CD14-positive monocyte (primary cell): ENCODE data around the gene SIPA1L3. TPM values are rescaled to one million over a fixed set of nuclear protein-coding genes. Genes with fewer than 3 reads are reported as not detected.
A peak's percentile ranks its signal among the peaks of the same experiment; 100 is the strongest.

ENCODE experiments used
- DNase-seq, 3 donors: peaks; one replicate each; pipeline ENCODE4 v3.0.0-alpha.2; 2011 to 2022
- H2AFZ ChIP-seq: 2 replicates; pipeline ENCODE4 v1.6.0; 2012; ENCODE audit warnings: mild to moderate bottlenecking, low read depth, low read length, inconsistent platforms; ENCODE audit not compliant: insufficient read depth, poor library complexity, severe bottlenecking
- H3K27ac ChIP-seq, 2 donors: 1 replicate in 1 of 2; 2 replicates in 1 of 2; pipeline ENCODE4 v1.5.1; 2012 to 2013; ENCODE audit warnings: low read length in 2 of 2, control low read depth in 1 of 2, inconsistent platforms in 1 of 2, low read depth in 1 of 2, mild to moderate bottlenecking in 1 of 2
- H3K27me3 ChIP-seq, 2 donors: one replicate each; pipeline versions ENCODE4 v1.6.0 to v1.6.1; 2011 to 2013; ENCODE audit warnings: low read length in 2 of 2; ENCODE audit not compliant: control insufficient read depth in 2 of 2, insufficient read depth in 2 of 2
- H3K36me3 ChIP-seq, 2 donors: replicated peaks in 1 of 2; 1 replicate in 1 of 2; 2 replicates in 1 of 2; pipeline versions ENCODE4 v1.5.1 to v1.6.1; 2012 to 2013; ENCODE audit warnings: low read length in 2 of 2, control low read depth in 1 of 2, inconsistent platforms in 1 of 2, mild to moderate bottlenecking in 1 of 2; ENCODE audit not compliant: insufficient read depth in 2 of 2, control insufficient read depth in 1 of 2
- H3K4me1 ChIP-seq, 2 donors: 1 replicate in 1 of 2; 2 replicates in 1 of 2; pipeline versions ENCODE4 v1.5.1 to v1.6.1; 2012 to 2013; ENCODE audit warnings: low read length in 2 of 2, control low read depth in 1 of 2, inconsistent platforms in 1 of 2, mild to moderate bottlenecking in 1 of 2, moderate library complexity in 1 of 2; ENCODE audit not compliant: insufficient read depth in 2 of 2, control insufficient read depth in 1 of 2
- H3K4me2 ChIP-seq: replicated peaks from 2 replicates; pipeline ENCODE3; 2012; ENCODE audit warnings: low read length, moderate library complexity, mild to moderate bottlenecking; ENCODE audit not compliant: poor library complexity, severe bottlenecking; ENCODE audit errors: extremely low read depth
- H3K4me3 ChIP-seq, 3 experiments: fragments of 200-600 bp in 1 of 3; sonication (generic) in 1 of 3; replicated peaks in 1 of 3; 1 replicate in 2 of 3; 2 replicates in 1 of 3; pipeline ENCODE4 v1.5.1; 2011 to 2013; ENCODE audit warnings: low read length in 3 of 3, mild to moderate bottlenecking in 3 of 3, control low read depth in 2 of 3, low read depth in 2 of 3, inconsistent platforms in 1 of 3, moderate library complexity in 1 of 3
- H3K79me2 ChIP-seq: 2 replicates; pipeline ENCODE4 v1.6.0; 2012; ENCODE audit warnings: mild to moderate bottlenecking, control low read depth, inconsistent platforms, low read length, moderate library complexity; ENCODE audit not compliant: insufficient read depth
- H3K9ac ChIP-seq: 2 replicates; pipeline ENCODE4 v1.6.0; 2017; ENCODE audit warnings: low read length, mild to moderate bottlenecking; ENCODE audit not compliant: insufficient read depth, poor library complexity, severe bottlenecking
- H3K9me3 ChIP-seq, 2 donors: replicated peaks in 1 of 2; 1 replicate in 1 of 2; 2 replicates in 1 of 2; pipeline versions ENCODE4 v1.5.1 to v1.6.1; 2012 to 2013; ENCODE audit warnings: low read length in 2 of 2, control low read depth in 1 of 2; ENCODE audit not compliant: control insufficient read depth in 1 of 2, insufficient read depth in 1 of 2
- H4K20me1 ChIP-seq: 2 replicates; pipeline ENCODE4 v1.6.0; 2012; ENCODE audit warnings: mild to moderate bottlenecking, low read length, control low read depth, moderate library complexity; ENCODE audit not compliant: insufficient read depth
- H3K27ac Mint-ChIP-seq, 7 donors: one replicate each; pipeline ENCODE4 v1.8.0; 2020; ENCODE audit warnings: mild to moderate bottlenecking in 7 of 7, mixed read lengths in 7 of 7, moderate library complexity in 6 of 7, inconsistent platforms in 2 of 7
- H3K27me3 Mint-ChIP-seq, 3 donors: one replicate each; pipeline ENCODE4 v1.8.0; 2021 to 2022; ENCODE audit warnings: low read depth in 3 of 3, mild to moderate bottlenecking in 3 of 3, mixed read lengths in 3 of 3, moderate library complexity in 3 of 3, inconsistent platforms in 1 of 3
- H3K36me3 Mint-ChIP-seq, 2 donors: one replicate each; pipeline ENCODE4 v1.8.0; 2020; ENCODE audit warnings: mixed read lengths in 2 of 2, inconsistent platforms in 1 of 2, mild to moderate bottlenecking in 1 of 2
- H3K4me1 Mint-ChIP-seq: one replicate; pipeline ENCODE4 v1.8.0; 2020; ENCODE audit warnings: mild to moderate bottlenecking, mixed read lengths
- H3K4me3 Mint-ChIP-seq, 2 donors: one replicate each; pipeline ENCODE4 v1.8.0; 2020; ENCODE audit warnings: mild to moderate bottlenecking in 2 of 2, mixed read lengths in 2 of 2, moderate library complexity in 1 of 2
- H3K9me3 Mint-ChIP-seq, 7 donors: one replicate each; pipeline ENCODE4 v1.8.0; 2020 to 2022; ENCODE audit warnings: mixed read lengths in 7 of 7, mild to moderate bottlenecking in 6 of 7, moderate library complexity in 6 of 7, inconsistent platforms in 2 of 7
- WGBS: methylation state at CpG from one replicate; pipeline ENCODE4 v1.1.5; 2013; ENCODE audit warnings: missing lambda C conversion rate; ENCODE audit not compliant: insufficient coverage; 5-methylcytosine and 5-hydroxymethylcytosine counted together
- intact Hi-C, 2 donors: fragments of 100-400 bp; cut with micrococcal nuclease; formaldehyde crosslinking; loops; one replicate each; pipeline versions ENCODE4 v1.15.0 to v1.15.1; 2023
- polyA plus RNA-seq, 3 donors: library from polyadenylated mRNA; depleted of rRNA in 1 of 3; unstranded in 2 of 3; stranded (reverse) in 1 of 3; fragments of 300-500 nt in 2 of 3; fragments of >200 nt in 1 of 3; fragmentation: Illumina TruSeq in 2 of 3; gene quantifications; 1 replicate in 2 of 3; 2 replicates in 1 of 3; pipeline ENCODE4 v1.2.3, GENCODE V29; 2012 to 2021
- TF ChIP-seq, protein P1 (sequence below): fragments of 200-600 bp; IDR thresholded peaks from one replicate; pipeline ENCODE4 v1.8.0; 2022; ENCODE audit warnings: antibody characterized with exemption, mild to moderate bottlenecking

SIPA1L3 gene
- polyA plus RNA-seq, 3 donors: 0.55 to 4.5 (median 0.99) TPM

- H3K4me1 ChIP-seq: no peaks in the 10 kb centered on the region
- H2AFZ ChIP-seq: no peak overlapping the region
- H3K9me3 Mint-ChIP-seq: no peaks in the 10 kb centered on the region
- peaks cover 10% of the 10 kb centered on the region for H4K20me1 ChIP-seq
- TF ChIP-seq, protein P1, sequence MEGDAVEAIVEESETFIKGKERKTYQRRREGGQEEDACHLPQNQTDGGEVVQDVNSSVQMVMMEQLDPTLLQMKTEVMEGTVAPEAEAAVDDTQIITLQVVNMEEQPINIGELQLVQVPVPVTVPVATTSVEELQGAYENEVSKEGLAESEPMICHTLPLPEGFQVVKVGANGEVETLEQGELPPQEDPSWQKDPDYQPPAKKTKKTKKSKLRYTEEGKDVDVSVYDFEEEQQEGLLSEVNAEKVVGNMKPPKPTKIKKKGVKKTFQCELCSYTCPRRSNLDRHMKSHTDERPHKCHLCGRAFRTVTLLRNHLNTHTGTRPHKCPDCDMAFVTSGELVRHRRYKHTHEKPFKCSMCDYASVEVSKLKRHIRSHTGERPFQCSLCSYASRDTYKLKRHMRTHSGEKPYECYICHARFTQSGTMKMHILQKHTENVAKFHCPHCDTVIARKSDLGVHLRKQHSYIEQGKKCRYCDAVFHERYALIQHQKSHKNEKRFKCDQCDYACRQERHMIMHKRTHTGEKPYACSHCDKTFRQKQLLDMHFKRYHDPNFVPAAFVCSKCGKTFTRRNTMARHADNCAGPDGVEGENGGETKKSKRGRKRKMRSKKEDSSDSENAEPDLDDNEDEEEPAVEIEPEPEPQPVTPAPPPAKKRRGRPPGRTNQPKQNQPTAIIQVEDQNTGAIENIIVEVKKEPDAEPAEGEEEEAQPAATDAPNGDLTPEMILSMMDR: no peak
- H3K79me2 ChIP-seq: no peaks in the 10 kb centered on the region
- no peaks in the 10 kb centered on the region for H3K4me1 Mint-ChIP-seq
- WGBS: 95% methylated on average over 5 of the region's 5 CpGs
- no peak for DNase-seq
- H3K27ac ChIP-seq: no peak overlapping the region
- H3K4me3 Mint-ChIP-seq: no peak overlapping the region
- no peaks in the 10 kb centered on the region for H3K27me3 Mint-ChIP-seq
- H3K9ac ChIP-seq: no peak overlapping the region
- H3K4me3 ChIP-seq: no peak overlapping the region
- no peaks in the 10 kb centered on the region for H3K27me3 ChIP-seq
- no peaks in the 10 kb centered on the region for H3K36me3 ChIP-seq
- H3K27ac Mint-ChIP-seq: no peak overlapping the region
- H3K36me3 Mint-ChIP-seq: peaks cover 4 to 11% of the 10 kb centered on the region in 2 donors
- H3K4me2 ChIP-seq: no peak overlapping the region
- intact Hi-C loops: no loop called here
- H3K9me3 ChIP-seq: no peaks in the 10 kb centered on the region
These were observed 105.9 kb downstream of the SIPA1L3 start for GRCh38 chr19:38012944-38013343.

GRCh38 chr19:38013913-38014580, 107.0 kb downstream of the SIPA1L3 start:
- H3K27me3 Mint-ChIP-seq: no peaks in the 10 kb centered on the region
- Histone ChIP-seq H3K9ac (no peak overlapping the region), H3K36me3 (no peaks in the 10 kb centered on the region), H3K9me3 (no peaks in the 10 kb centered on the region), H3K4me3 (no peak overlapping the region), H4K20me1 (peaks cover 10% of the 10 kb centered on the region), H3K4me1 (no peaks in the 10 kb centered on the region), H3K27me3 (no peaks in the 10 kb centered on the region), H3K27ac (peak overlapping the region in 1 of 2 donors; percentile 7), H2AFZ (no peak overlapping the region), H3K4me2 (no peak overlapping the region), H3K79me2 (no peaks in the 10 kb centered on the region)
- H3K27ac Mint-ChIP-seq: no peak overlapping the region
- TF ChIP-seq, protein P1: no peak
- intact Hi-C loops: no loop called here
- H3K9me3 Mint-ChIP-seq: no peaks in the 10 kb centered on the region
- no peak for DNase-seq
- no peak overlapping the region for H3K4me3 Mint-ChIP-seq
- H3K36me3 Mint-ChIP-seq: peaks cover 4 to 7% of the 10 kb centered on the region in 2 donors
- H3K4me1 Mint-ChIP-seq: peaks cover 2% of the 10 kb centered on the region
- WGBS: 97% methylated on average over 8 of the region's 11 CpGs
